Hematopoietic multipotent progenitor cell treated with erythropoietin and hydrocortisone succinate and interleukin-3 and kit ligand, for 6 days (in vitro differentiated cells): ENCODE results near the gene ONECUT1.

Experiments used
- DNase-seq: peaks from one replicate; pipeline ENCODE4 v3.0.0-alpha.2; 2015

The ONECUT1 gene

GRCh38 chr15:52730594-52730993 lies 59.5 kb downstream of the ONECUT1 start:
- no peak for DNase-seq

- DNase-seq = peak; percentile 8
Observed at GRCh38 chr15:52730173-52730572, 60.0 kb downstream of the ONECUT1 start.

GRCh38 chr15:52728899-52729298 lies 61.2 kb downstream of the ONECUT1 start:
- DNase-seq = no peak

GRCh38 chr15:52727815-52728214 lies 62.3 kb downstream of the ONECUT1 start:
- no peak for DNase-seq

- no peak for DNase-seq
Observed at GRCh38 chr15:52726195-52726594, 63.9 kb downstream of the ONECUT1 start.

GRCh38 chr15:52718551-52718950 lies 71.6 kb downstream of the ONECUT1 start:
- no peak for DNase-seq

GRCh38 chr15:52717924-52718323 lies 72.2 kb downstream of the ONECUT1 start:
- DNase-seq = no peak

GRCh38 chr15:52717481-52717880 lies 72.7 kb downstream of the ONECUT1 start:
- DNase-seq = no peak

GRCh38 chr15:52716536-52716935 lies 73.6 kb downstream of the ONECUT1 start:
- no peak for DNase-seq

GRCh38 chr15:52715411-52715810 lies 74.7 kb downstream of the ONECUT1 start:
- no peak for DNase-seq

- DNase-seq = no peak
Observed at GRCh38 chr15:52714968-52715367, 75.2 kb downstream of the ONECUT1 start.

GRCh38 chr15:52710708-52711389 lies 79.3 kb downstream of the ONECUT1 start:
- no peak for DNase-seq

- DNase-seq = no peak
Observed at GRCh38 chr15:52710050-52710707, 80.0 kb downstream of the ONECUT1 start.

- no peak for DNase-seq
Observed at GRCh38 chr15:52709187-52709981, 80.8 kb downstream of the ONECUT1 start.
